UCSD-AML1 (cell line): ENCODE results near the gene TREH.
"Not testable (repeated sequence)": the region's sequence is repeated elsewhere in the genome, so short reads cannot be mapped to it uniquely, and the experiment has no call there.

ENCODE experiments used
- DNase-seq: peaks from one replicate; lab custom pipeline; 2025; ENCODE audit not compliant: unreplicated experiment; lab: John Stamatoyannopoulos, UW

The TREH gene

GRCh38 chr11:118615282-118615975, 64.0 kb downstream of the TREH start:
- DNase-seq = no peak

- DNase-seq = no peak
Observed at GRCh38 chr11:118614511-118614910, 64.9 kb downstream of the TREH start.

GRCh38 chr11:118612378-118612777, 67.1 kb downstream of the TREH start:
- DNase-seq = peak; percentile 67

GRCh38 chr11:118611433-118611795, 68.0 kb downstream of the TREH start:
- not testable (repeated sequence) for DNase-seq

GRCh38 chr11:118610773-118611432, 68.5 kb downstream of the TREH start:
- peak; percentile 84 for DNase-seq

GRCh38 chr11:118610225-118610772, 69.2 kb downstream of the TREH start:
- DNase-seq = no peak

GRCh38 chr11:118609380-118610224, 69.8 kb downstream of the TREH start:
- DNase-seq = no peak

GRCh38 chr11:118608360-118609227, 70.9 kb downstream of the TREH start:
- peak; percentile 60 for DNase-seq

GRCh38 chr11:118607401-118608359, 71.8 kb downstream of the TREH start, which contains the start of gene PHLDB1:
PHLDB1 (plus strand) TSS chr11:118607615; CDS start chr11:118613837, 6,222 bp downstream.
- DNase-seq = peak; percentile 69
